Chondrocyte (in vitro differentiated cells): Measurements from ENCODE around the gene SERPINE2. TPM values are rescaled to one million over a fixed set of nuclear protein-coding genes. Genes with fewer than 3 reads are reported as not detected.
A peak's percentile ranks its signal among the peaks of the same experiment; 100 is the strongest.

Source experiments
- DNase-seq: peaks from one replicate; pipeline ENCODE4 v3.0.0; 2021; ENCODE audit warnings: mixed read lengths, low spot score
- H3K27ac Mint-ChIP-seq: one replicate; pipeline ENCODE4 v1.8.0; 2021; ENCODE audit warnings: mild to moderate bottlenecking, moderate library complexity, mixed read lengths; ENCODE audit not compliant: unreplicated experiment
- H3K27me3 Mint-ChIP-seq: 2 replicates; pipeline ENCODE4 v1.8.0; 2021; ENCODE audit warnings: low read depth, mixed read lengths
- H3K36me3 Mint-ChIP-seq: 2 replicates; pipeline ENCODE4 v1.8.0; 2021; ENCODE audit warnings: low read depth, mixed read lengths
- H3K4me1 Mint-ChIP-seq: 2 replicates; pipeline ENCODE4 v1.8.0; 2021; ENCODE audit warnings: low read depth, mild to moderate bottlenecking, mixed read lengths
- H3K4me3 Mint-ChIP-seq: one replicate; pipeline ENCODE4 v1.8.0; 2021; ENCODE audit warnings: mild to moderate bottlenecking, moderate library complexity, mixed read lengths; ENCODE audit not compliant: unreplicated experiment
- H3K9me3 Mint-ChIP-seq: 2 replicates; pipeline ENCODE4 v1.8.0; 2021; ENCODE audit warnings: low read depth, mixed read lengths
- CTCF ChIP-seq: fragments of 200-600 bp; sonication (generic); IDR thresholded peaks from 2 replicates; pipeline ENCODE4 v1.5.0; 2021; ENCODE audit warnings: antibody characterized with exemption, mild to moderate bottlenecking, moderate library complexity
- total RNA-seq: library from RNA; stranded (reverse); gene quantifications from 3 replicates; pipeline ENCODE4 v1.2.1, GENCODE V29; 2021

The SERPINE2 gene
- total RNA-seq, 1 donor from 2014 or later, result 46.9 TPM

GRCh38 chr2:224060783-224061482 is 21.8 kb upstream of the SERPINE2 start:
- peaks cover 6% of the 10 kb centered on the region for H3K4me1 Mint-ChIP-seq
- peaks cover 3% of the 10 kb centered on the region for H3K9me3 Mint-ChIP-seq
- no peaks in the 10 kb centered on the region for H3K36me3 Mint-ChIP-seq
- no peak for DNase-seq
- TF ChIP-seq CTCF, result no peak
- H3K27me3 Mint-ChIP-seq, result no peaks in the 10 kb centered on the region
- no peak overlapping the region for H3K27ac Mint-ChIP-seq
- no peak overlapping the region for H3K4me3 Mint-ChIP-seq

- peaks cover 6% of the 10 kb centered on the region for H3K9me3 Mint-ChIP-seq
- TF ChIP-seq CTCF, result no peak
Measured at GRCh38 chr2:224059178-224059577, 20.1 kb upstream of the SERPINE2 start.

GRCh38 chr2:224058048-224058775 is 19.1 kb upstream of the SERPINE2 start:
- Mint-ChIP-seq H3K36me3 (no peaks in the 10 kb centered on the region), H3K27ac (no peak overlapping the region), H3K4me3 (no peak overlapping the region), H3K4me1 (peaks cover 6% of the 10 kb centered on the region), H3K27me3 (no peaks in the 10 kb centered on the region), H3K9me3 (peaks cover 6% of the 10 kb centered on the region)
- peak; percentile 28 for TF ChIP-seq CTCF
- no peak for DNase-seq

More at GRCh38 chr2:224059178-224059577, 20.1 kb upstream of the SERPINE2 start:
- Mint-ChIP-seq H3K4me1 (peaks cover 6% of the 10 kb centered on the region), H3K27me3 (no peaks in the 10 kb centered on the region), H3K27ac (no peak overlapping the region), H3K4me3 (no peak overlapping the region), H3K36me3 (no peaks in the 10 kb centered on the region)
- DNase-seq, result no peak

- Mint-ChIP-seq H3K27me3 (no peaks in the 10 kb centered on the region), H3K4me1 (peaks cover 6% of the 10 kb centered on the region), H3K4me3 (no peak overlapping the region), H3K9me3 (peaks cover 6% of the 10 kb centered on the region), H3K36me3 (no peaks in the 10 kb centered on the region), H3K27ac (no peak overlapping the region)
- no peak for DNase-seq
- no peak for TF ChIP-seq CTCF
Measured at GRCh38 chr2:224056889-224057288, 17.8 kb upstream of the SERPINE2 start.

- DNase-seq, result no peak
- Mint-ChIP-seq H3K4me3 (no peak overlapping the region), H3K27me3 (no peaks in the 10 kb centered on the region), H3K4me1 (peaks cover 7% of the 10 kb centered on the region), H3K27ac (no peak overlapping the region), H3K36me3 (no peaks in the 10 kb centered on the region), H3K9me3 (peaks cover 6% of the 10 kb centered on the region)
- TF ChIP-seq CTCF, result no peak
Measured at GRCh38 chr2:224055101-224055500, 16.0 kb upstream of the SERPINE2 start.
